ENCODE measurements around the gene LHFPL6. TPM values are rescaled to one million over a fixed set of nuclear protein-coding genes. Genes with fewer than 3 reads are reported as not detected.

The LHFPL6 gene
- total and polyA plus RNA-seq, 10 of the 15 experiments (the other 5 are each of a cell fraction or from before 2014, with no cell fraction given), result 0.11 to 4.6 (median 0.41) TPM

DNA sequence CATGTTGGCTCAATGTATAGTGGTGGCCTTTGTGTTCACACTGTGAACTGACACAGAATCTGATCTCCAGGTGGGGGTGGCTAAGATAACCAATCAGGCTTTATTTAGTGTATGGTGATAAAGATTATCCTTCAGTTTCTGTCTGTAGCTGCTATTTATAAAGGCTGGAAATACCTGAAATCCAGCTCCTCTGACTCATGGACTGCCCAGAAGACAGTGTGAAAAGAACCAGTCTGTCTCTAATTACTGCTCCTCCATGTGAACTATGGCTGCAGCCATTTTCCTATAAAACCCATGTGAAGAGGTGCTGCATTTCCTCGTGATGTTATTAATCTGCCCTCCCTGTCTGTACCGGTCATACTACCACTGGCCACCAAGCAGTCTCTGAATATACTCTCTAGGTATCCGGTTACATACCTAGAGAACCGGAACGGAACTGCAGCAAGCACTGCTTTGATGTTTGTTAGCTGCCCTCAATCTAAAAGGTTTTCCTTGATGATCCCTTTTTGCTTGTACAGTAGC lies 238.0 kb downstream of the LHFPL6 start (continued):
- no peak for TF ChIP-seq MEF2B (IDR thresholded peaks at IDR 0.05; ENCODE audit: partially characterized antibody, poor library complexity, severe bottlenecking)
- TF ChIP-seq, protein P1, sequence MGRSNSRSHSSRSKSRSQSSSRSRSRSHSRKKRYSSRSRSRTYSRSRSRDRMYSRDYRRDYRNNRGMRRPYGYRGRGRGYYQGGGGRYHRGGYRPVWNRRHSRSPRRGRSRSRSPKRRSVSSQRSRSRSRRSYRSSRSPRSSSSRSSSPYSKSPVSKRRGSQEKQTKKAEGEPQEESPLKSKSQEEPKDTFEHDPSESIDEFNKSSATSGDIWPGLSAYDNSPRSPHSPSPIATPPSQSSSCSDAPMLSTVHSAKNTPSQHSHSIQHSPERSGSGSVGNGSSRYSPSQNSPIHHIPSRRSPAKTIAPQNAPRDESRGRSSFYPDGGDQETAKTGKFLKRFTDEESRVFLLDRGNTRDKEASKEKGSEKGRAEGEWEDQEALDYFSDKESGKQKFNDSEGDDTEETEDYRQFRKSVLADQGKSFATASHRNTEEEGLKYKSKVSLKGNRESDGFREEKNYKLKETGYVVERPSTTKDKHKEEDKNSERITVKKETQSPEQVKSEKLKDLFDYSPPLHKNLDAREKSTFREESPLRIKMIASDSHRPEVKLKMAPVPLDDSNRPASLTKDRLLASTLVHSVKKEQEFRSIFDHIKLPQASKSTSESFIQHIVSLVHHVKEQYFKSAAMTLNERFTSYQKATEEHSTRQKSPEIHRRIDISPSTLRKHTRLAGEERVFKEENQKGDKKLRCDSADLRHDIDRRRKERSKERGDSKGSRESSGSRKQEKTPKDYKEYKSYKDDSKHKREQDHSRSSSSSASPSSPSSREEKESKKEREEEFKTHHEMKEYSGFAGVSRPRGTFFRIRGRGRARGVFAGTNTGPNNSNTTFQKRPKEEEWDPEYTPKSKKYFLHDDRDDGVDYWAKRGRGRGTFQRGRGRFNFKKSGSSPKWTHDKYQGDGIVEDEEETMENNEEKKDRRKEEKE (IDR thresholded peaks at IDR 0.05), result no peak
- no peak for TF ChIP-seq SIN3A (IDR thresholded peaks at IDR 0.05; ENCODE audit: low read depth, low read length)
- no peak for TF ChIP-seq POU2F2 (IDR thresholded peaks at IDR 0.05; ENCODE audit: borderline replicate concordance, low read depth, low read length)

DNA sequence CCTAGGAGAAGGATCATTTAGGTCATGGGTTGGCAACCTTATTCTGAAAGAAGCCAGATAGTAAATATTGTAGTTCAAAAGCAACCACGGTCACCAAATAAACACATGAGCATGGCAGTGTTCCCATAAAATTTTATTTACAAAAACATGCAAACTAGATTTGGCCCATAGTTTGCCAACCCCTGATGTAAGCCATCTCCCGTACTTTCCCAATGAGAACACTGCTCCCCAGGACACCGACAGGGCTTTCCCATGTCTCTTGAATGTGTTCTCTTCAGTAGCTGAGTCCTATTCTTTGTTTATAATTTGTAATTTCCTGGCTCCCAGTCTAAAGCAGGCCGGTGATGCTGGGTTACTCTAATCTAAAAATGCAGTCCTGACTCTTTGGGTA lies 239.6 kb downstream of the LHFPL6 start:
- H3K4me3 ChIP-seq, result no peak overlapping the region
- H3K9ac ChIP-seq (ENCODE audit: control insufficient read depth, insufficient read depth, low read length), result no peak overlapping the region
- RAD21 ChIA-PET (ENCODE audit: unreplicated experiment), result no interaction called here
- H3K79me2 ChIP-seq (ENCODE audit: control insufficient read depth, insufficient read depth, low read length), result no peaks in the 10 kb centered on the region
- no peak for FAIRE-seq
- ATAC-seq, result no peak
- intact Hi-C loops (cut with micrococcal nuclease; ENCODE audit: unreplicated experiment) (no loop called here), in situ Hi-C loops (cut with MboI) (no loop called here)
- 10% methylated on average over 4 of the region's 4 CpGs for WGBS (ENCODE audit: insufficient coverage, insufficient replicate concordance, low lambda C conversion rate, missing lambda C conversion rate)
- H3K4me1 ChIP-seq (ENCODE audit: control insufficient read depth, insufficient read depth, low read length), result no peaks in the 10 kb centered on the region
- no peaks in the 10 kb centered on the region for H3K36me3 ChIP-seq (ENCODE audit: control insufficient read depth in 2 of 2, insufficient read depth in 2 of 2, low read length in 1 of 2)
- no peak for DNase-seq (ENCODE audit: low read depth, low spot score)
- SMC1A ChIA-PET (ENCODE audit: uncharacterized antibody, unreplicated experiment), result no interaction called here
- POLR2A ChIA-PET, result no interaction called here
- CTCF ChIA-PET, result no interaction called here
- no peaks in the 10 kb centered on the region for H3K27me3 ChIP-seq (replicated peaks in 1 of 2; ENCODE audit: control insufficient read depth in 2 of 2, insufficient read depth in 2 of 2, low read length in 1 of 2)
- no TSS peak for BruUV-seq (replicated peaks)
- H3K9me3 ChIP-seq (replicated peaks; ENCODE audit: control insufficient read depth, insufficient read depth, low read length), result no peaks in the 10 kb centered on the region
- no peaks in the 10 kb centered on the region for H4K20me1 ChIP-seq (ENCODE audit: control insufficient read depth, insufficient read depth)
- no peak overlapping the region for H3K4me2 ChIP-seq (ENCODE audit: control insufficient read depth, insufficient read depth)
- H3K27ac ChIP-seq (ENCODE audit: control insufficient read depth, insufficient read depth), result no peak overlapping the region
- no peak for TF ChIP-seq RUNX3 (IDR thresholded peaks at IDR 0.05; ENCODE audit: low read length)
- TF ChIP-seq, protein P2, sequence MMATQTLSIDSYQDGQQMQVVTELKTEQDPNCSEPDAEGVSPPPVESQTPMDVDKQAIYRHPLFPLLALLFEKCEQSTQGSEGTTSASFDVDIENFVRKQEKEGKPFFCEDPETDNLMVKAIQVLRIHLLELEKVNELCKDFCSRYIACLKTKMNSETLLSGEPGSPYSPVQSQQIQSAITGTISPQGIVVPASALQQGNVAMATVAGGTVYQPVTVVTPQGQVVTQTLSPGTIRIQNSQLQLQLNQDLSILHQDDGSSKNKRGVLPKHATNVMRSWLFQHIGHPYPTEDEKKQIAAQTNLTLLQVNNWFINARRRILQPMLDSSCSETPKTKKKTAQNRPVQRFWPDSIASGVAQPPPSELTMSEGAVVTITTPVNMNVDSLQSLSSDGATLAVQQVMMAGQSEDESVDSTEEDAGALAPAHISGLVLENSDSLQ (IDR thresholded peaks at IDR 0.05), result no peak
- TF ChIP-seq NFXL1 (IDR thresholded peaks at IDR 0.05; ENCODE audit: borderline replicate concordance), result no peak
- TF ChIP-seq CEBPB (IDR thresholded peaks at IDR 0.05; ENCODE audit: borderline replicate concordance in 1 of 2, low read depth in 2 of 2, low read length in 2 of 2), result no peak
- no peak for TF ChIP-seq SMAD1 (IDR thresholded peaks at IDR 0.05; ENCODE audit: low read depth, partially characterized antibody)
- no peak for TF ChIP-seq ZNF622 (IDR thresholded peaks at IDR 0.05)
- TF ChIP-seq, protein P3, sequence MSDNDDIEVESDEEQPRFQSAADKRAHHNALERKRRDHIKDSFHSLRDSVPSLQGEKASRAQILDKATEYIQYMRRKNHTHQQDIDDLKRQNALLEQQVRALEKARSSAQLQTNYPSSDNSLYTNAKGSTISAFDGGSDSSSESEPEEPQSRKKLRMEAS (IDR thresholded peaks at IDR 0.05; ENCODE audit: low read depth, low read length), result no peak
- no peak for TF ChIP-seq MYB (IDR thresholded peaks at IDR 0.05; ENCODE audit: borderline replicate concordance, low read depth, low read length)
- no peak for TF ChIP-seq RBBP5 (conservative IDR thresholded peaks at IDR 0.05)
- no peak for TF ChIP-seq ZNF207 (IDR thresholded peaks at IDR 0.05; ENCODE audit: borderline replicate concordance)
- TF ChIP-seq IKZF1 (conservative IDR thresholded peaks at IDR 0.05), result no peak
- no peak for TF ChIP-seq BCL11A (IDR thresholded peaks at IDR 0.05; ENCODE audit: low read depth, low read length)
- no peak overlapping the region for H2AFZ ChIP-seq (ENCODE audit: control insufficient read depth, low read depth, low read length)
